B cell (primary cell): ENCODE measurements around the gene ELOB.

Experiments used
- CTCF ChIP-seq: fragments of 200-600 bp; IDR thresholded peaks from one replicate; pipeline ENCODE4 v1.8.0; 2022; ENCODE audit warnings: antibody characterized with exemption, mild to moderate bottlenecking
- EZH2 ChIP-seq: IDR thresholded peaks from 2 replicates; pipeline ENCODE4 v1.6.1; 2012; ENCODE audit warnings: borderline replicate concordance, low read depth, mild to moderate bottlenecking, moderate library complexity, low read length; ENCODE audit not compliant: insufficient read depth, poor library complexity, severe bottlenecking

GRCh38 chr16:2752850-2753732 is 24.0 kb downstream of the ELOB start:
- TF ChIP-seq CTCF (no peak), EZH2 (no peak)
